Endothelial cell of umbilical vein (primary cell): Measurements from ENCODE around the gene PVRIG. TPM values are rescaled to one million over a fixed set of nuclear protein-coding genes. Genes with fewer than 3 reads are reported as not detected.
"Not testable (repeated sequence)": the region's sequence is repeated elsewhere in the genome, so short reads cannot be mapped to it uniquely, and the experiment has no call there.

Source experiments
- BruUV-seq: library from RNA; stranded (reverse); fragments of 400-500 nt; replicated peaks from 2 replicates; lab custom pipeline; 2021; lab: Mats Ljungman, UMichigan
- CTCF ChIA-PET: fragments of 300-600, 350-600 bp; sonication (Branson Sonifier 250); formaldehyde crosslinking; loops from one replicate; lab custom pipeline; 2021; ENCODE audit warnings: antibody characterized with exemption, inconsistent platforms; lab: Charles Lee
- POLR2A ChIA-PET: fragments of 300-600, 350-600 bp; sonication (Branson Sonifier 250); formaldehyde crosslinking; loops from one replicate; lab custom pipeline; 2021; ENCODE audit warnings: antibody characterized with exemption, inconsistent platforms; lab: Charles Lee
- DNase-seq: peaks from one replicate; pipeline ENCODE4 v3.0.0-alpha.2; 2011; ENCODE audit warnings: low read depth, low spot score
- FAIRE-seq: peaks from 2 replicates; lab custom pipeline; 2011; peaks lifted over from hg19 to GRCh38; lab: Jason Lieb, UNC
- H2AFZ ChIP-seq: 2 replicates; pipeline ENCODE4 v1.6.0; 2012; ENCODE audit warnings: low read depth, low read length, control low read depth, inconsistent platforms
- H3K27ac ChIP-seq: 2 replicates; pipeline ENCODE4 v1.5.1; 2011; ENCODE audit warnings: low read depth, mild to moderate bottlenecking, control low read depth, low read length, moderate library complexity; ENCODE audit not compliant: insufficient read depth
- H3K27me3 ChIP-seq, 2 experiments: 2 replicates each; pipeline versions ENCODE4 v1.6.0 to v1.6.1; 2011; ENCODE audit warnings: low read length in 2 of 2, mixed read lengths in 1 of 2; ENCODE audit not compliant: control insufficient read depth in 2 of 2, insufficient read depth in 2 of 2
- H3K36me3 ChIP-seq, 2 experiments: 2 replicates in 1 of 2; 3 replicates in 1 of 2; pipeline ENCODE4 v1.5.1; 2011; ENCODE audit warnings: low read length in 2 of 2, mild to moderate bottlenecking in 1 of 2, moderate library complexity in 1 of 2; ENCODE audit not compliant: control insufficient read depth in 2 of 2, insufficient read depth in 2 of 2; ENCODE audit errors: extremely low read depth in 1 of 2
- H3K4me1 ChIP-seq: 3 replicates; pipeline ENCODE4 v1.5.1; 2011; ENCODE audit warnings: mild to moderate bottlenecking, low read length; ENCODE audit not compliant: control insufficient read depth, insufficient read depth; ENCODE audit errors: extremely low read depth
- H3K4me2 ChIP-seq: 2 replicates; pipeline ENCODE4 v1.6.1; 2011; ENCODE audit warnings: low read length, control low read depth, mixed read lengths; ENCODE audit not compliant: insufficient read depth
- H3K4me3 ChIP-seq, 3 experiments: fragments of 200-600 bp in 1 of 3; sonication (generic), shearing (Covaris generic) in 1 of 3; replicated peaks in 1 of 3; 2 replicates each; pipeline ENCODE4 v1.5.1; 2011 to 2016; ENCODE audit warnings: control low read depth in 3 of 3, low read length in 3 of 3, mild to moderate bottlenecking in 2 of 3, inconsistent platforms in 1 of 3, low read depth in 1 of 3, moderate library complexity in 1 of 3; ENCODE audit not compliant: insufficient read depth in 1 of 3
- H3K79me2 ChIP-seq: 2 replicates; pipeline ENCODE4 v1.6.0; 2012; ENCODE audit warnings: low read length, inconsistent platforms; ENCODE audit not compliant: control insufficient read depth, insufficient read depth
- H3K9ac ChIP-seq: replicated peaks from 2 replicates; pipeline ENCODE3; 2011; ENCODE audit warnings: low read length, control low read depth; ENCODE audit not compliant: insufficient read depth; ENCODE audit errors: extremely low read depth
- H3K9me1 ChIP-seq: replicated peaks from 3 replicates; pipeline ENCODE4 v1.6.0; 2011; ENCODE audit warnings: mild to moderate bottlenecking, low read length; ENCODE audit not compliant: control insufficient read depth, insufficient read depth; ENCODE audit errors: extremely low read depth
- H3K9me3 ChIP-seq: replicated peaks from 2 replicates; pipeline ENCODE4 v1.5.1; 2012; ENCODE audit warnings: low read length, inconsistent platforms; ENCODE audit not compliant: control insufficient read depth, insufficient read depth
- H4K20me1 ChIP-seq: replicated peaks from 2 replicates; pipeline ENCODE3; 2011; ENCODE audit warnings: mild to moderate bottlenecking, low read length; ENCODE audit not compliant: control insufficient read depth, insufficient read depth; ENCODE audit errors: extremely low read depth
- EZH2 ChIP-seq: IDR thresholded peaks from 2 replicates; pipeline ENCODE4 v1.6.1; 2012; ENCODE audit warnings: borderline replicate concordance, low read depth, mild to moderate bottlenecking, moderate library complexity, low read length, inconsistent platforms; ENCODE audit not compliant: severe bottlenecking
- FOS ChIP-seq: IDR thresholded peaks from 2 replicates; pipeline ENCODE4 v1.6.1; 2011; ENCODE audit warnings: mild to moderate bottlenecking, low read length, moderate library complexity, borderline replicate concordance; ENCODE audit not compliant: insufficient read depth
- GATA2 ChIP-seq: IDR thresholded peaks from 2 replicates; pipeline ENCODE4 v1.7.0; 2011; ENCODE audit warnings: low read depth, mild to moderate bottlenecking, moderate library complexity, mixed read lengths, low read length; ENCODE audit not compliant: insufficient read length, insufficient read depth
- JUN ChIP-seq: IDR thresholded peaks from 2 replicates; pipeline ENCODE4 v1.6.1; 2011; ENCODE audit warnings: borderline replicate concordance, low read depth; ENCODE audit not compliant: insufficient read length, insufficient read depth
- MAX ChIP-seq: IDR thresholded peaks from 2 replicates; pipeline ENCODE4 v1.6.1; 2011; ENCODE audit not compliant: insufficient read depth, insufficient read length
- MYC ChIP-seq: IDR thresholded peaks from one replicate; pipeline ENCODE4 v1.6.1; 2011; ENCODE audit warnings: mild to moderate bottlenecking, low read depth, low read length
- POLR2A ChIP-seq: IDR thresholded peaks from 2 replicates; pipeline ENCODE4 v1.6.1; 2012; ENCODE audit warnings: low read depth, mild to moderate bottlenecking, control low read depth, low read length
- POLR2AphosphoS5 ChIP-seq: IDR thresholded peaks from 2 replicates; pipeline ENCODE4 v1.6.1; 2012; ENCODE audit warnings: low read depth, mild to moderate bottlenecking, control low read depth, low read length, moderate library complexity; ENCODE audit not compliant: insufficient read depth
- dilution Hi-C: fragments of 300-500 bp; cut with MboI; formaldehyde crosslinking; loops from one replicate; pipeline ENCODE4 v1.15.0; 2019; ENCODE audit warnings: low sequenced_read_pairs; ENCODE audit not compliant: extremely low pct_ligation_motif_present
- intact Hi-C: fragments of 100-400 bp; cut with micrococcal nuclease; formaldehyde crosslinking; loops from one replicate; pipeline ENCODE4 v1.10.0; 2022
- polyA plus RNA-seq, 4 experiments: library from polyadenylated mRNA; depleted of rRNA in 3 of 4; stranded (reverse) in 3 of 4; unstranded in 1 of 4; fragments of >200 nt; gene quantifications; 2 replicates each; pipeline versions ENCODE4 v1.2.1 to v1.2.3, GENCODE V29; 2011 to 2012; ENCODE audit warnings: missing spikeins in 1 of 4
- total RNA-seq: library from RNA; stranded (reverse); gene quantifications from 2 replicates; pipeline ENCODE4 v1.2.3, GENCODE V29; 2021
- TF ChIP-seq, protein P1 (sequence below), 2 donors: IDR thresholded peaks; 1 replicate in 1 of 2; 2 replicates in 1 of 2; pipeline ENCODE4 v1.5.1; 2011; ENCODE audit warnings: low read length in 2 of 2, mild to moderate bottlenecking in 2 of 2, moderate library complexity in 2 of 2, control low read depth in 1 of 2, inconsistent platforms in 1 of 2, low read depth in 1 of 2; ENCODE audit not compliant: insufficient read depth in 1 of 2; ENCODE audit errors: extremely low read depth in 1 of 2

Gene PVRIG
- total and polyA plus RNA-seq, 2 donors (not counting 3 experiments of a cell fraction or from before 2014, with no cell fraction given): 0.80 TPM; not detected in 1

- dilution Hi-C loops, intact Hi-C loops, H3K4me1 ChIP-seq, H3K79me2 ChIP-seq, FAIRE-seq, H3K4me2 ChIP-seq, H2AFZ ChIP-seq, POLR2A ChIA-PET, H4K20me1 ChIP-seq, H3K27me3 ChIP-seq, H3K4me3 ChIP-seq, BruUV-seq, H3K36me3 ChIP-seq, H3K27ac ChIP-seq, DNase-seq, H3K9me3 ChIP-seq, H3K9ac ChIP-seq, H3K9me1 ChIP-seq: not testable (repeated sequence)
- CTCF ChIA-PET: interaction anchor here (0.6 to 1.6 kb wide), 2 partner anchors 10 to 13 kb away, joined by 4 to 5 read pairs; no protein-coding TSS in a partner anchor
Measured at GRCh38 chr7:100192281-100192862, 27.4 kb upstream of the PVRIG start.

DNA sequence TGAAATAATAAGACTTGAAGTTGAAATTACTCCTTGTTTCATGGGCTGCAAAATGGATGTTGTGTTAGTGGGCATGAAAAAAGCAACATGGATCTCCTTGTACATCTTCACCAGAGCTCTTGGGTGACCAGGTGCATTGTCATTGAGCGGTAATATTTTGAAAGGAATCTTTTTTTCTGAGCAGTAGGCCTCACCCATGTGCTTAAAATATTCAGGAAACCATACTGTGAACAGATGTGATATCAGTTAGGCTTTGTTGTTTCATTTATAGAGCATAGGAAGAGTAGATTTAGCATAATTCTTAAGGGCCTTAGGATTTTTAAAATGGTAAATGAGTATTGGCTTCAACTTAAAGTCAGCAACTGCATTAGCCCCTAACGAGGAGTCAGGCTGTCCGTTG lies 26.8 kb upstream of the PVRIG start:
- no peaks in the 10 kb centered on the region for H3K36me3 ChIP-seq
- H3K4me1 ChIP-seq: no peaks in the 10 kb centered on the region
- intact Hi-C loops (no loop called here), dilution Hi-C loops (no loop called here)
- H3K79me2 ChIP-seq: no peaks in the 10 kb centered on the region
- H2AFZ ChIP-seq: no peak overlapping the region
- no peaks in the 10 kb centered on the region for H4K20me1 ChIP-seq
- no TSS peak for BruUV-seq
- no peak overlapping the region for H3K4me2 ChIP-seq
- DNase-seq (no peak), FAIRE-seq (no peak)
- no peak overlapping the region for H3K9ac ChIP-seq
- peaks cover 3 to 9% of the 10 kb centered on the region in 2 experiments for H3K27me3 ChIP-seq
- ChIA-PET CTCF (interaction anchor here (0.6 to 1.6 kb wide), 3 partner anchors 9 to 61 kb away, joined by 4 to 5 read pairs (median 4); no protein-coding TSS in a partner anchor), POLR2A (no interaction called here)
- no peaks in the 10 kb centered on the region for H3K9me1 ChIP-seq
- TF ChIP-seq MAX: no peak
- TF ChIP-seq, protein P1, sequence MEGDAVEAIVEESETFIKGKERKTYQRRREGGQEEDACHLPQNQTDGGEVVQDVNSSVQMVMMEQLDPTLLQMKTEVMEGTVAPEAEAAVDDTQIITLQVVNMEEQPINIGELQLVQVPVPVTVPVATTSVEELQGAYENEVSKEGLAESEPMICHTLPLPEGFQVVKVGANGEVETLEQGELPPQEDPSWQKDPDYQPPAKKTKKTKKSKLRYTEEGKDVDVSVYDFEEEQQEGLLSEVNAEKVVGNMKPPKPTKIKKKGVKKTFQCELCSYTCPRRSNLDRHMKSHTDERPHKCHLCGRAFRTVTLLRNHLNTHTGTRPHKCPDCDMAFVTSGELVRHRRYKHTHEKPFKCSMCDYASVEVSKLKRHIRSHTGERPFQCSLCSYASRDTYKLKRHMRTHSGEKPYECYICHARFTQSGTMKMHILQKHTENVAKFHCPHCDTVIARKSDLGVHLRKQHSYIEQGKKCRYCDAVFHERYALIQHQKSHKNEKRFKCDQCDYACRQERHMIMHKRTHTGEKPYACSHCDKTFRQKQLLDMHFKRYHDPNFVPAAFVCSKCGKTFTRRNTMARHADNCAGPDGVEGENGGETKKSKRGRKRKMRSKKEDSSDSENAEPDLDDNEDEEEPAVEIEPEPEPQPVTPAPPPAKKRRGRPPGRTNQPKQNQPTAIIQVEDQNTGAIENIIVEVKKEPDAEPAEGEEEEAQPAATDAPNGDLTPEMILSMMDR (IDR thresholded peaks at IDR 0.05; ENCODE audit: extremely low read depth in 1 of 2, insufficient read depth in 1 of 2, low read depth in 1 of 2, low read length in 2 of 2): no peak
- no peak for TF ChIP-seq JUN
- TF ChIP-seq MYC: no peak
- TF ChIP-seq EZH2: no peak
- no peak for TF ChIP-seq GATA2
- TF ChIP-seq POLR2A: no peak
- no peak for TF ChIP-seq FOS
- no peak for TF ChIP-seq POLR2AphosphoS5
- no peak overlapping the region for H3K4me3 ChIP-seq
- no peak overlapping the region for H3K27ac ChIP-seq
- no peaks in the 10 kb centered on the region for H3K9me3 ChIP-seq
